ENCODE results near the gene FGF22. TPM values are rescaled to one million over a fixed set of nuclear protein-coding genes. Genes with fewer than 3 reads are reported as not detected.

The FGF22 gene
- total RNA-seq, 4 donors from 2014 or later = 0.30 to 9.0 (median 3.4) TPM

DNA sequence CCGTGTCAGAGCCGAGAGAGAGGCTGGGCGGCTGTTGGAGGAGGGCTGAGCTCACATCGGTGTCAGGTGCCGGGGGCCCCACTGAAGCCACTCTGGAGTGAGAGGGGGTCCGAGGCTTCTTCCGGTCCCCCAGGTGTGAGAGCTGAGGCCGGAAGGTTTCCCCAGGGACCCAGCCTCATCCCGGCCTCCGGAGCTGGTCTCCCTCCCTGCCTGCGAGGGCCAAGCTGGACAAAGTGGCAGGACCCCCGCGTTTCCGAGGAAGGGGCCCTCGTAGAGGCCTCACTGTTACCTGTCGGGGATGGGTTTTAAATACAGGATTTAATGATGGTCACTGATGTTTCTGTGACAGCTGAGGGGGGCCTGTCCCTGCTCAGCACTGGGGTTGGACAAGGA is 43.4 kb upstream of the FGF22 start:
- 79 to 85% methylated on average over 16 of the region's 16 CpGs for WGBS, 2 donors
- DNase-seq (ENCODE audit: low spot score in 2 of 2) = no peak
- Histone ChIP-seq H3K36me3 (no peaks in the 10 kb centered on the region), H3K27me3 (peaks cover 0 to 59% of the 10 kb centered on the region in 2 donors), H3K4me3 (no peak overlapping the region), H3K4me1 (peaks cover 0 to 4% (median 0%) of the 10 kb centered on the region in 4 donors), H3K27ac (no peak overlapping the region), H3K9me3 (peaks cover 0 to 3% (median 0%) of the 10 kb centered on the region in 4 donors)
- TF ChIP-seq POLR2A (IDR thresholded peaks at IDR 0.05) (no peak), CTCF (IDR thresholded peaks at IDR 0.05) (no peak), EP300 (IDR thresholded peaks at IDR 0.05) (no peak)

DNA sequence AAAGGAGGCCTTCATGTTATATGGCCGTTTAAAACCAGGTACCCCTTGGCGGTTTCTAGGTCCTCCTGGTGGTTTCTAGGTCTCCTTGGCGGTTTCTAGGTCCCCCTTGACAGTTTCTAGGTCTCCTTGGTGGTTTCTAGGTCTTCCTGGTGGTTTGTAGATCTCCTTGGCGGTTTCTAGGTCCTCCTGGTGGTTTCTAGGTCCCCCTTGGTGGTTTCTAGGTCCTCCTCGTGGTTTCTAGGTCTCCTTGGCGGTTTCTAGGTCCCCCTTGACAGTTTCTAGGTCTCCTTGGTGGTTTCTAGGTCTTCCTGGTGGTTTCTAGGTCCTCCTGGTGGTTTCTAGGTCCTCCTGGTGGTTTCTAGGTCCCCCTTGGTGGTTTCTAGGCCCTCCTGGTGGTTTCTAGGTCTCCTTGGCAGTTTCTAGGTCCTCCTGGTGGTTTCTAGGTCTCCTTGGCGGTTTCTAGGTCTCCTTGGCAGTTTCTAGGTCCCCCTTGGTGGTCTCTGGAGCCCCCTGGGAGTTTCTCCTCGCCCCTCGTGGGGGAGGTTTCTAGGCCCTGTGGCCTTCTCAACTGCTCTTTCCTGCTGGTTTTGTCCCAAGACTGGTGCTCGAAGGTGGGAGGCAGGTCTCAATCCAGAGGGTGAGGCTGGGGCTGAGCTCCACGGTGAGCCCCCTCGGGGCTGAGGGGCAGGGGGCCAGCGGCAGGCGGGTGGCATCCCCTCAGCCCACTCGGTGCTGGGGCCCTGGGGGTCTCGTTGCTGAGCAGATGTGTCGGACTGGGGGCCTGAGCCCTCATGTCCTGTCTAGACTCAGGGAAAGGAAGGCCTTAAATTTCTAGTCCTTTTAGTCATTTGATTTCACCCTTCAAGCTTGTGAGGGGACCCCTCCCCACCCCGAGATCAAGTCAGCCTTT is 42.0 kb upstream of the FGF22 start:
- Histone ChIP-seq H3K27me3 (peaks cover 0 to 45% of the 10 kb centered on the region in 2 donors), H3K36me3 (no peaks in the 10 kb centered on the region), H3K4me3 (no peak overlapping the region), H3K9me3 (peaks cover 0 to 10% (median 0%) of the 10 kb centered on the region in 4 donors), H3K4me1 (no peaks in the 10 kb centered on the region), H3K27ac (no peak overlapping the region)
- no peak for DNase-seq (ENCODE audit: low spot score in 2 of 2)
- TF ChIP-seq POLR2A (IDR thresholded peaks at IDR 0.05) (no peak), CTCF (IDR thresholded peaks at IDR 0.05) (no peak), EP300 (IDR thresholded peaks at IDR 0.05) (no peak)
- 63 to 72% methylated on average over 18 of the region's 18 CpGs for WGBS, 2 donors

GRCh38 chr19:601310-601709 is 38.4 kb upstream of the FGF22 start:
- TF ChIP-seq EP300 (IDR thresholded peaks at IDR 0.05) (no peak), CTCF (IDR thresholded peaks at IDR 0.05) (no peak), POLR2A (IDR thresholded peaks at IDR 0.05) (no peak)
- WGBS, 2 donors = 86 to 90% methylated on average over 28 of the region's 28 CpGs
- peaks cover 0 to 10% (median 0%) of the 10 kb centered on the region in 4 donors for H3K9me3 ChIP-seq

GRCh38 chr19:601790-602189 is 37.9 kb upstream of the FGF22 start:
- WGBS, 2 donors = 86 to 87% methylated on average over 25 of the region's 25 CpGs

More at GRCh38 chr19:601310-601709, 38.4 kb upstream of the FGF22 start:
- Histone ChIP-seq H3K27me3 (peaks cover 0 to 18% of the 10 kb centered on the region in 2 donors), H3K27ac (no peak overlapping the region), H3K4me1 (no peaks in the 10 kb centered on the region), H3K4me3 (no peak overlapping the region), H3K36me3 (no peaks in the 10 kb centered on the region)
- DNase-seq (ENCODE audit: low spot score in 2 of 2) = no peak

More at GRCh38 chr19:601790-602189, 37.9 kb upstream of the FGF22 start:
- no peaks in the 10 kb centered on the region for H3K4me1 ChIP-seq
- no peak for DNase-seq (ENCODE audit: low spot score in 2 of 2)
- TF ChIP-seq POLR2A (IDR thresholded peaks at IDR 0.05) (no peak), EP300 (IDR thresholded peaks at IDR 0.05) (no peak), CTCF (IDR thresholded peaks at IDR 0.05) (no peak)
- peaks cover 0 to 10% (median 0%) of the 10 kb centered on the region in 4 donors for H3K9me3 ChIP-seq
- no peak overlapping the region for H3K4me3 ChIP-seq
- peaks cover 0 to 13% of the 10 kb centered on the region in 2 donors for H3K27me3 ChIP-seq
- H3K36me3 ChIP-seq = no peaks in the 10 kb centered on the region
- no peak overlapping the region for H3K27ac ChIP-seq

Data from tibial nerve (tissue), 4 donors.